Tibial nerve (tissue), 4 donors: ENCODE measurements around the gene LTBR.
A peak's percentile ranks its signal among the peaks of the same experiment; 100 is the strongest.

Source experiments
- CTCF ChIP-seq, 5 experiments: fragments of 200-600 bp in 3 of 5; fragments of 450-650 bp in 2 of 5; sonication (generic) in 3 of 5; IDR thresholded peaks; one replicate each; pipeline ENCODE4 v1.5.1; 2016 to 2019; ENCODE audit warnings: antibody characterized with exemption in 5 of 5, mild to moderate bottlenecking in 3 of 5, moderate library complexity in 2 of 5
- EP300 ChIP-seq, 2 donors: sonication (generic); formaldehyde crosslinking; IDR thresholded peaks; one replicate each; pipeline ENCODE4 v1.6.1; 2017; ENCODE audit warnings: antibody characterized with exemption in 2 of 2, mild to moderate bottlenecking in 1 of 2
- POLR2A ChIP-seq, 2 donors: fragments of 450-650 bp; IDR thresholded peaks; one replicate each; pipeline ENCODE4 v1.6.1; 2017; ENCODE audit warnings: antibody characterized with exemption in 2 of 2, mild to moderate bottlenecking in 2 of 2, moderate library complexity in 2 of 2

GRCh38 chr12:6336079-6336888 lies 47.7 kb upstream of the LTBR start:
- TF ChIP-seq CTCF (IDR thresholded peaks at IDR 0.05) = no peak
- peak; percentile 63 to 78 for TF ChIP-seq POLR2A (IDR thresholded peaks at IDR 0.05)
- TF ChIP-seq EP300 (IDR thresholded peaks at IDR 0.05) = peak; percentile 85 to 97
